GM23248 (cell line): ENCODE data around the gene SLC4A8.

Experiments used
- EZH2 ChIP-seq: fragments of 200-600 bp; sonication (generic); IDR thresholded peaks from 2 replicates; pipeline ENCODE4 v1.6.1; 2018; ENCODE audit warnings: antibody characterized with exemption, mild to moderate bottlenecking; ENCODE audit not compliant: insufficient read depth, poor library complexity, severe bottlenecking
- EZH2phosphoT487 ChIP-seq: fragments of 200-600 bp; sonication (generic); IDR thresholded peaks from 2 replicates; pipeline ENCODE4 v1.6.1; 2018; ENCODE audit warnings: antibody characterized with exemption, moderate library complexity, mild to moderate bottlenecking, low read depth; ENCODE audit not compliant: insufficient read depth

- no peak for TF ChIP-seq EZH2
- no peak for TF ChIP-seq EZH2phosphoT487
These were observed 31.9 kb upstream of the SLC4A8 start for GRCh38 chr12:51392556-51393237.
